Calu3 (cell line): ENCODE data around the gene LBX2. TPM values are rescaled to one million over a fixed set of nuclear protein-coding genes. Genes with fewer than 3 reads are reported as not detected.
A peak's percentile ranks its signal among the peaks of the same experiment; 100 is the strongest.

Experiments used
- BruUV-seq: library from RNA; stranded (reverse); fragments of 400-500 nt; replicated peaks from 2 replicates; lab custom pipeline; 2021; lab: Mats Ljungman, UMichigan
- CTCF ChIA-PET: fragments of 300-600 bp; sonication (Branson Sonifier 250); formaldehyde crosslinking; loops from one replicate; lab custom pipeline; 2022; ENCODE audit warnings: antibody characterized with exemption; lab: Charles Lee
- DNase-seq: peaks from one replicate; pipeline ENCODE4 v3.0.0; 2022
- H3K27ac Mint-ChIP-seq: one replicate; pipeline ENCODE4 v1.8.0; 2022; ENCODE audit warnings: mixed read lengths; ENCODE audit not compliant: unreplicated experiment
- H3K27me3 Mint-ChIP-seq: one replicate; pipeline ENCODE4 v1.8.0; 2022; ENCODE audit warnings: mixed read lengths; ENCODE audit not compliant: unreplicated experiment
- H3K36me3 Mint-ChIP-seq: one replicate; pipeline ENCODE4 v1.8.0; 2022; ENCODE audit warnings: mild to moderate bottlenecking, moderate library complexity, mixed read lengths; ENCODE audit not compliant: insufficient read depth, unreplicated experiment
- H3K4me1 Mint-ChIP-seq: one replicate; pipeline ENCODE4 v1.8.0; 2022; ENCODE audit warnings: mild to moderate bottlenecking, low read depth, mixed read lengths; ENCODE audit not compliant: unreplicated experiment
- H3K4me3 Mint-ChIP-seq: one replicate; pipeline ENCODE4 v1.8.0; 2022; ENCODE audit warnings: mild to moderate bottlenecking, low read depth, moderate library complexity, mixed read lengths; ENCODE audit not compliant: unreplicated experiment
- H3K9me3 Mint-ChIP-seq: one replicate; pipeline ENCODE4 v1.8.0; 2022; ENCODE audit warnings: low read depth, mixed read lengths; ENCODE audit not compliant: unreplicated experiment
- intact Hi-C: fragments of 100-400 bp; cut with micrococcal nuclease; formaldehyde crosslinking; loops from one replicate; pipeline ENCODE4 v1.10.0; 2022; ENCODE audit not compliant: unreplicated experiment
- total RNA-seq: library from RNA; stranded (reverse); gene quantifications from 2 replicates; pipeline ENCODE4 v1.2.3, GENCODE V29; 2022
- TF ChIP-seq, protein P1 (sequence below): fragments of 200-600 bp; IDR thresholded peaks from one replicate; pipeline ENCODE4 v1.8.0; 2022; ENCODE audit warnings: antibody characterized with exemption; ENCODE audit not compliant: unreplicated experiment

LBX2 gene
- total RNA-seq, 1 experiment from 2014 or later = 3.5 TPM

DNA sequence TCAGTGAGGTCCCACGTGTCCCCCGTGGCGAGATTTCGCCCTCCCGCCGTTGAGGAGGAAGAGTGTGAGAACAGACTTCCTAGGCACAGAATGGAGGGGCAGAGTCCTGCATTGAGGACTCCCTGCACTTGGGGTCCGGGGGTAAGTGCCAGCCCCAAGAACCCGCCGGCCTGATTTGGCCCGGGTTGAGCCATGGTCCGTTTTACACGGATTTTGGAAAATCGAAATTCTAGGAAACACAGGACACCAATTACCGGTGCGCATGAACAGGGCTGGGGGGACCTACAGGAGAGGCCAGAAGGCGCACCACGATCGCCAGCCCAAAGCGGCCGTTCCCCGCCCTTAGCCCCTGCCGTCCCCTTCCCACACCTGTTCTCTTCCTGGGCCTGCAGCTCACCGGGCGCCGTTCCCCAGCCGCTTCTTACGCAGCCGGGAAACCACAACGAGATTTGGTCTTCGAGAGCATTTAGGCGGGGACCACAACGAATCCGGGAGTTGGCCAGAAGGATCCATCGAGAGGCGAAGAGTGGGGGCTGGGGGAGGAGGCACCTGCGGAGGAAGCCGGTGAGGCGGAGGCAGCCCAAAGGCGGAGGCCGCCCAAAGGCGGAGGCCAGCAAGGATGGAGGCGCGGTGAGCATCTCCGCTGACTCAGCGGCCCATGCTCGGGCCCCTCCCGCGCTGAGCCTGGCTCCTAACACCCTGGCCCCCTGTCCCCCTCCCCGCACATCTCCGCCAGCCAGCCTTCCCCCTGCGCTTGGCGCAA lies 14.4 kb upstream of the LBX2 start:
- Mint-ChIP-seq H3K27ac (no peak overlapping the region), H3K9me3 (no peaks in the 10 kb centered on the region), H3K27me3 (peaks cover 92% of the 10 kb centered on the region), H3K4me1 (peaks cover under 1% of the 10 kb centered on the region), H3K36me3 (peaks cover 8% of the 10 kb centered on the region), H3K4me3 (peak overlapping the region; percentile 26)
- intact Hi-C loops = no loop called here
- TF ChIP-seq, protein P1, sequence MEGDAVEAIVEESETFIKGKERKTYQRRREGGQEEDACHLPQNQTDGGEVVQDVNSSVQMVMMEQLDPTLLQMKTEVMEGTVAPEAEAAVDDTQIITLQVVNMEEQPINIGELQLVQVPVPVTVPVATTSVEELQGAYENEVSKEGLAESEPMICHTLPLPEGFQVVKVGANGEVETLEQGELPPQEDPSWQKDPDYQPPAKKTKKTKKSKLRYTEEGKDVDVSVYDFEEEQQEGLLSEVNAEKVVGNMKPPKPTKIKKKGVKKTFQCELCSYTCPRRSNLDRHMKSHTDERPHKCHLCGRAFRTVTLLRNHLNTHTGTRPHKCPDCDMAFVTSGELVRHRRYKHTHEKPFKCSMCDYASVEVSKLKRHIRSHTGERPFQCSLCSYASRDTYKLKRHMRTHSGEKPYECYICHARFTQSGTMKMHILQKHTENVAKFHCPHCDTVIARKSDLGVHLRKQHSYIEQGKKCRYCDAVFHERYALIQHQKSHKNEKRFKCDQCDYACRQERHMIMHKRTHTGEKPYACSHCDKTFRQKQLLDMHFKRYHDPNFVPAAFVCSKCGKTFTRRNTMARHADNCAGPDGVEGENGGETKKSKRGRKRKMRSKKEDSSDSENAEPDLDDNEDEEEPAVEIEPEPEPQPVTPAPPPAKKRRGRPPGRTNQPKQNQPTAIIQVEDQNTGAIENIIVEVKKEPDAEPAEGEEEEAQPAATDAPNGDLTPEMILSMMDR = no peak
- CTCF ChIA-PET = interaction anchor here (0.6 to 1.4 kb wide), 3 partner anchors 13 to 70 kb away, joined by 3 to 5 read pairs (median 3); no protein-coding TSS in a partner anchor
- DNase-seq = no peak
- BruUV-seq = no TSS peak

DNA sequence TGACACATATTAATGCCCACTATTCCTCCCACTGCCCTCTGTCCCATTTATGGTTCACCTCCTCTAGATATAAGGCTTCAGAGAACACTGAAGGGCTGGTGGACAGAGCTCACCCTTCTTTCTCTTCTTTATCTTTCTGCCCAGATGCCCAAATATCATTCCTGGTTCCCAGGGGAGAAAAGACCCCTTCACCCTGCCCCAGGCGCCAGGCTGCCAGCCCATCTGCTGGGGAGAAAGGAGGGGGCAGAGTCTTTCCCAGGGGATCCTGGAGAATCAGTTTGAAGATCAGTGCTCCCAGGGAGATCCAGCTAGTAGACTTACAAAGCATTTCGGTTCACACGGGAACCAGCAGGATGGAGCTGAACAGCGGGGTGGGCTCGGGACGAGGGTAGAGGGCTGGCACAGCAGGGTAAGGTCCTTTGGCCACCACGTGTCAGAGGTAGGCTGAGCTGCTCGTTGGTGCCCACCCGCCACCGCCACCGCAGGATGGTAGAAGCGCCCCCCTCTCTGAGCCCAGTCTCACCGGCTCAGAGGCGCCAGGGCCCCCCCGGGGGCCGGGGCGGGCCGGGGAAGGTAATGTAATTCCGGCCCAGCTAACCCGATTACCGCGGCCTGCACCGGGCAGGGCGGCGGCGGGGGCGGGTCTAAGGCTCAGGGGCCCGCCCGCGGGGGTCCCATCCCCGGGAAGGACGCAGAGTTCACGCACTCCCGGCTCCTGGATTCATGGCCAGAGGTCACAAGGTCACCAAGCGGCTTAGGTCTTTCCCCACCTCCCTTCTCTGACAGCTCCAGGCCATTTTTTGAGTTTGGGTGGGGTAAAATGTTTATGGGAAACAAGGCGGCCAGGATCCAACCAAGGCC lies 13.6 kb upstream of the LBX2 start:
- BruUV-seq = no TSS peak
- intact Hi-C loops = no loop called here
- H3K27me3 Mint-ChIP-seq = peaks cover 86% of the 10 kb centered on the region
- peaks cover 13% of the 10 kb centered on the region for H3K36me3 Mint-ChIP-seq
- peaks cover 9% of the 10 kb centered on the region for H3K4me1 Mint-ChIP-seq
- TF ChIP-seq, protein P1 = no peak
- peak overlapping the region; percentile 26 for H3K4me3 Mint-ChIP-seq
- H3K27ac Mint-ChIP-seq = no peak overlapping the region
- H3K9me3 Mint-ChIP-seq = no peaks in the 10 kb centered on the region
- CTCF ChIA-PET = interaction anchor here (1.4 kb wide), 1 partner anchor 71 kb away, joined by 3 read pairs; no protein-coding TSS in a partner anchor
- DNase-seq = no peak

DNA sequence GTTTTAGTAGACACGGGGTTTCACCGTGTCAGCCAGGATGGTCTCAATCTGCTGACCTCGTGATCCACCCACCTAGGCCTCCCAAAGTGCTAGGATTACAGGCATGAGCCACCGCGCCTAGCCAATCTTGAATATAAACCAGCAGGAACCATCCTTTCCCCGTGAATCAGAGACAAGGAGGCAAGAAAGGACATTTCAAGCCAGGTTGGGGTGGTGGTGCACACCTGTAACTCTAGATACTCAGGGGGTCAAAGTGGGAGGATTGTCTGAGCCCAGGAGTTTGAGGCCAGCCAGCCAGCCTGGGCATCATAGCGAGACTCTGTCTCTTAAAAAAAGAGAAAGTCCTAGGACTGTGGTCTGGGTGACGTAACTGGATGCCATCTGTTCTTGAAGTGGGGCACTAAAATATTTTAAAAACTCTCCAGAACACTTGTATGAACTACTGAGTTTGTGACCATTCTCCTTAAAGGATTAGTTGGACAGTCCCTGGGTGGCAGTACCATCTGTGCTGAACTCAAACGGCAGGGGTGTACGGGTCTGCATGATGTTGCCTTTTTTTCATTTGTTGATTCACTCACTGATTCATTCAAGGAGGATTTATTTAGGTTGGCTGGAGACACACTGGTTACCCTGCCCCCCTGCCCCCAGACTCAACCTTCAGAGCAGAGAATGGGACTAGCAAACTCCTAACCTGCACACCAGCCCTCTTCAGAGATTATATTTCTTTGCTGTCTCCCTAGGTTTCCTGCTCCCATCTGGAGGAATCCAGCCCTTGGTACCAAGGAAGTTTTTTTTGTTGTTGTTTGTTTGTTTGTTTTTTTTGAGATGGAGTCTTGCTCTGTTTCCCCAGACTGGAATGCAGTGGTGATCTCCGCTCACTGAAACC lies 11.9 kb upstream of the LBX2 start:
- H3K4me3 Mint-ChIP-seq = no peak overlapping the region
- H3K9me3 Mint-ChIP-seq = no peaks in the 10 kb centered on the region
- DNase-seq = no peak
- BruUV-seq = no TSS peak
- TF ChIP-seq, protein P1 = no peak
- no peak overlapping the region for H3K27ac Mint-ChIP-seq
- peaks cover 70% of the 10 kb centered on the region for H3K27me3 Mint-ChIP-seq
- peaks cover 9% of the 10 kb centered on the region for H3K4me1 Mint-ChIP-seq
- peaks cover 29% of the 10 kb centered on the region for H3K36me3 Mint-ChIP-seq
- CTCF ChIA-PET = interaction anchor here (0.6 kb wide), 1 partner anchor 910 kb away, joined by 5 read pairs; no protein-coding TSS in a partner anchor
- intact Hi-C loops = no loop called here

DNA sequence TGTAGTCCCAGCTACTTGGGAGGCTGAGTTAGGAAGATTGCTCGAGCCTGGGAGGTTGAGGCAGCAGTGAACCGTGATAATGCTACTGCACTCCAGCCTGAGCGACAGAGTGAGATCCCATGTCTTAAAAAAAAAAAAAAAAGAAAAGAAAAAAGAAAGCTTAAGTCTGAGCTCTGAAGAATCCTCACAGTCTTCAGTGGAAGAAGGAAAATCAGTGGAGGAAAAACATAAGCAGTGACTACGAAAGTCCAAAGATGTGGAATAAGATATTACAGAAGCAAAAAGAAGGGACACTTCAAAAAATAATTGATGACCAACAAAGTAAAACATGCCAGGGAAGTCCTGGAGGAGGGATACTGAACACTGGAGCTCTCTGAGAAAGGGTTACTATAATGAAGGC lies 10.9 kb upstream of the LBX2 start:
- CTCF ChIA-PET = no interaction called here
- DNase-seq = no peak
- intact Hi-C loops = no loop called here
- H3K27ac Mint-ChIP-seq = peak overlapping the region; percentile 9
- no peak overlapping the region for H3K4me3 Mint-ChIP-seq
- TF ChIP-seq, protein P1 = no peak
- BruUV-seq = no TSS peak
- no peaks in the 10 kb centered on the region for H3K9me3 Mint-ChIP-seq
- H3K27me3 Mint-ChIP-seq = peaks cover 63% of the 10 kb centered on the region
- peaks cover 13% of the 10 kb centered on the region for H3K4me1 Mint-ChIP-seq
- peaks cover 26% of the 10 kb centered on the region for H3K36me3 Mint-ChIP-seq
